GM23338 (cell line): ENCODE measurements around the gene FABP1. TPM values are rescaled to one million over a fixed set of nuclear protein-coding genes. Genes with fewer than 3 reads are reported as not detected.

ENCODE experiments used
- ATAC-seq: fragments of 200-7000 bp; cut with Tn5 transposase; 3 replicates; pipeline ENCODE4 v1.9.1; 2020
- DNase-seq: peaks from one replicate; pipeline ENCODE4 v3.0.0-alpha.2; 2015; ENCODE audit warnings: low spot score
- H2AFZ ChIP-seq: fragments of 200-600 bp; sonication (generic); 2 replicates; pipeline ENCODE4 v1.8.0; 2016; ENCODE audit warnings: antibody characterized with exemption, mild to moderate bottlenecking, moderate library complexity
- H3F3A ChIP-seq: fragments of 200-600 bp; sonication (generic); replicated peaks from 2 replicates; pipeline ENCODE4 v1.8.0; 2017; ENCODE audit warnings: antibody characterized with exemption, mixed run types, low read depth
- H3K27ac ChIP-seq: fragments of 200-600 bp; sonication (generic); 2 replicates; pipeline ENCODE4 v1.6.1; 2016; ENCODE audit warnings: low read depth
- H3K27me3 ChIP-seq: fragments of 200-600 bp; sonication (generic); 2 replicates; pipeline ENCODE4 v1.8.0; 2016; ENCODE audit warnings: mild to moderate bottlenecking, mixed run types, moderate library complexity; ENCODE audit not compliant: insufficient read depth
- H3K36me3 ChIP-seq: fragments of 200-600 bp; sonication (generic); 2 replicates; pipeline ENCODE4 v1.8.0; 2016; ENCODE audit warnings: mild to moderate bottlenecking; ENCODE audit not compliant: insufficient read depth
- H3K4me1 ChIP-seq: fragments of 200-600 bp; sonication (generic); 2 replicates; pipeline ENCODE4 v1.8.0; 2016; ENCODE audit warnings: mild to moderate bottlenecking, moderate library complexity; ENCODE audit not compliant: insufficient read depth
- H3K4me2 ChIP-seq: fragments of 200-600 bp; sonication (generic); 2 replicates; pipeline ENCODE4 v1.7.1; 2017; ENCODE audit warnings: mixed run types
- H3K4me3 ChIP-seq: fragments of 200-600 bp; sonication (generic); 2 replicates; pipeline ENCODE4 v1.6.1; 2016; ENCODE audit warnings: mixed run types
- H3K79me2 ChIP-seq: fragments of 200-600 bp; sonication (generic); replicated peaks from 2 replicates; pipeline ENCODE4 v1.8.0; 2017; ENCODE audit warnings: mild to moderate bottlenecking; ENCODE audit not compliant: insufficient read depth
- H3K9me2 ChIP-seq: fragments of 200-600 bp; sonication (generic); 2 replicates; pipeline ENCODE4 v1.8.0; 2017; ENCODE audit not compliant: insufficient read depth
- H4K20me1 ChIP-seq: fragments of 200-600 bp; sonication (generic); replicated peaks from 2 replicates; pipeline ENCODE4 v1.8.0; 2017; ENCODE audit warnings: mild to moderate bottlenecking; ENCODE audit not compliant: insufficient read depth
- H3K27ac Mint-ChIP-seq: 2 replicates; pipeline ENCODE4 v1.8.0; 2020; ENCODE audit warnings: inconsistent platforms, mild to moderate bottlenecking, moderate library complexity, mixed read lengths
- H3K27me3 Mint-ChIP-seq: 3 replicates; pipeline ENCODE4 v1.8.0; 2022; ENCODE audit warnings: low read depth, mild to moderate bottlenecking, moderate library complexity, mixed read lengths, inconsistent platforms; ENCODE audit not compliant: insufficient read depth, poor library complexity
- H3K36me3 Mint-ChIP-seq: 3 replicates; pipeline ENCODE4 v1.8.0; 2021; ENCODE audit warnings: low read depth, mild to moderate bottlenecking, inconsistent platforms, moderate library complexity, mixed read lengths
- H3K4me1 Mint-ChIP-seq: 3 replicates; pipeline ENCODE4 v1.8.0; 2020; ENCODE audit warnings: mild to moderate bottlenecking, inconsistent platforms, mixed read lengths
- H3K4me3 Mint-ChIP-seq: 3 replicates; pipeline ENCODE4 v1.8.0; 2021; ENCODE audit warnings: moderate library complexity, mild to moderate bottlenecking, inconsistent platforms, mixed read lengths
- H3K9me3 Mint-ChIP-seq: 3 replicates; pipeline ENCODE4 v1.8.0; 2020; ENCODE audit warnings: moderate library complexity, mild to moderate bottlenecking, inconsistent platforms, mixed read lengths
- EZH2 ChIP-seq: fragments of 200-600 bp; sonication (generic); IDR thresholded peaks from one replicate; pipeline ENCODE4 v1.8.0; 2017; ENCODE audit warnings: antibody characterized with exemption, mild to moderate bottlenecking, low read depth; ENCODE audit not compliant: unreplicated experiment
- JUNB ChIP-seq: IDR thresholded peaks from one replicate; pipeline ENCODE4 v1.6.1; 2016; ENCODE audit warnings: antibody characterized with exemption; ENCODE audit not compliant: unreplicated experiment
- NANOG ChIP-seq: IDR thresholded peaks from 2 replicates; pipeline ENCODE4 v1.6.1; 2016; ENCODE audit warnings: antibody characterized with exemption, borderline replicate concordance
- REST ChIP-seq: IDR thresholded peaks from one replicate; pipeline ENCODE4 v1.6.1; 2018; ENCODE audit warnings: antibody characterized with exemption; ENCODE audit not compliant: unreplicated experiment
- ZNF331 ChIP-seq: fragments of 250-450 bp; sonication (Bioruptor Pico); IDR thresholded peaks from 2 replicates; pipeline ENCODE4 v1.5.0; 2020; ENCODE audit warnings: low read depth, mild to moderate bottlenecking, moderate library complexity
- ZNF462 ChIP-seq: fragments of 250-450 bp; sonication (Bioruptor Pico); IDR thresholded peaks from 2 replicates; pipeline ENCODE4 v1.5.0; 2020; ENCODE audit warnings: mild to moderate bottlenecking, moderate library complexity
- polyA plus RNA-seq: library from polyadenylated mRNA; unstranded; fragments of >200 nt; fragmentation: Nextera tagmentation; extraction: Ambion mirVana; gene quantifications from 2 replicates; pipeline ENCODE4 v1.2.1, GENCODE V29; 2016
- total RNA-seq: library from RNA; depleted of rRNA; stranded (reverse); fragments of >200 nt; shearing (Covaris generic); gene quantifications from 2 replicates; pipeline ENCODE4 v1.2.3, GENCODE V29; 2014

Gene FABP1
- total and polyA plus RNA-seq, 2 experiments from 2014 or later, result not detected

GRCh38 chr2:88128654-88129312, 921 bp upstream of the FABP1 start:
- H4K20me1 ChIP-seq, result no peaks in the 10 kb centered on the region
- no peak for ATAC-seq
- no peak for DNase-seq
- no peaks in the 10 kb centered on the region for H3K27me3 ChIP-seq
- Mint-ChIP-seq H3K9me3 (no peaks in the 10 kb centered on the region), H3K4me1 (peaks cover 4% of the 10 kb centered on the region; the same call in 1 of the 3 replicates), H3K4me3 (no peak overlapping the region), H3K27me3 (peaks cover 1% of the 10 kb centered on the region), H3K36me3 (no peaks in the 10 kb centered on the region; the same call in 2 of the 3 replicates), H3K27ac (no peak overlapping the region)
- H3K4me1 ChIP-seq, result no peaks in the 10 kb centered on the region
- no peak overlapping the region for H3K4me2 ChIP-seq
- H3K36me3 ChIP-seq, result no peaks in the 10 kb centered on the region
- no peak overlapping the region for H3K4me3 ChIP-seq
- H3K9me2 ChIP-seq, result 0 out of 2 replicates have a peak, but pooled peaks cover 2% of the 10 kb centered on the region
- no peak overlapping the region for H3K27ac ChIP-seq
- no peaks in the 10 kb centered on the region for H3K79me2 ChIP-seq
- H2AFZ ChIP-seq, result no peak overlapping the region
- H3F3A ChIP-seq, result no peaks in the 10 kb centered on the region
- no peak for TF ChIP-seq ZNF331
- TF ChIP-seq EZH2, result no peak
- TF ChIP-seq JUNB, result no peak
- TF ChIP-seq REST, result no peak
- TF ChIP-seq NANOG, result no peak
- TF ChIP-seq ZNF462, result no peak
